Pancreas (tissue), 10 donors: Measurements from ENCODE around the gene MEDAG. TPM values are rescaled to one million over a fixed set of nuclear protein-coding genes. Genes with fewer than 3 reads are reported as not detected.
"Not testable (repeated sequence)": the region's sequence is repeated elsewhere in the genome, so short reads cannot be mapped to it uniquely, and the experiment has no call there.

Source experiments
- ATAC-seq, 4 donors: fragments of 200-7000 bp; cut with Tn5 transposase; one replicate each; pipeline versions ENCODE4 v1.8.0 to v1.9.1; 2020; ENCODE audit warnings: mild to moderate bottlenecking in 4 of 4, moderate library complexity in 4 of 4
- DNase-seq, 6 donors: peaks; one replicate each; pipeline ENCODE4 v3.0.0-alpha.2; 2020
- FAIRE-seq: peaks from 2 replicates; lab custom pipeline; 2012; peaks lifted over from hg19 to GRCh38; lab: Jason Lieb, UNC
- H3K27ac ChIP-seq, 4 donors: fragments of 200-600 bp; sonication (generic); 1 replicate in 3 of 4; 2 replicates in 1 of 4; pipeline versions ENCODE4 v1.5.0 to v1.8.0; 2020
- H3K27me3 ChIP-seq, 4 donors: fragments of 200-600 bp; one replicate each; pipeline ENCODE4 v1.8.0; 2021
- H3K36me3 ChIP-seq, 3 donors: fragments of 200-600 bp; sonication (generic) in 1 of 3; one replicate each; pipeline versions ENCODE4 v1.5.0 to v1.8.0; 2020 to 2021
- H3K4me1 ChIP-seq, 3 donors: fragments of 200-600 bp; one replicate each; pipeline ENCODE4 v1.8.0; 2021
- H3K4me3 ChIP-seq, 4 donors: fragments of 200-600 bp; sonication (generic) in 2 of 4; one replicate each; pipeline versions ENCODE4 v1.5.0 to v1.8.0; 2020 to 2021
- H3K9me3 ChIP-seq, 4 donors: fragments of 200-600 bp; one replicate each; pipeline ENCODE4 v1.8.0; 2021
- whole genome bisulfite sequencing, 2 donors: extraction: QIAGEN DNeasy Blood & Tissue Kit; methylation state at CpG; one replicate each; pipeline ENCODE4 v1.1.7; 2013; 5-methylcytosine and 5-hydroxymethylcytosine counted together
- intact Hi-C, 3 donors: fragments of 100-400 bp; cut with DNase I; formaldehyde crosslinking; loops; one replicate each; pipeline versions ENCODE4 v1.11.1 to v1.14.2; 2022
- polyA plus RNA-seq, 2 donors: library from polyadenylated mRNA; stranded (reverse); fragments of 200-250 nt; gene quantifications; one replicate each; pipeline ENCODE4 v1.2.3, GENCODE V29; 2013
- total RNA-seq, 6 donors: library from RNA; stranded (reverse); fragmentation: NEBNext Ultra II Directional in 4 of 6; extraction: Animal tissue kit (Norgen Biotek cat#: 25700) in 4 of 6; gene quantifications; one replicate each; pipeline versions ENCODE4 v1.2.1 to v1.2.4, GENCODE V29; 2021 to 2023
- TF ChIP-seq, protein P1 (sequence below), 4 donors: fragments of 200-600 bp; sonication (generic) in 3 of 4; IDR thresholded peaks; one replicate each; pipeline versions ENCODE4 v1.5.0 to v1.8.0; 2021; ENCODE audit warnings: antibody characterized with exemption in 4 of 4
- donor health status: healthy with polysubstance abuse.
- donor health status: DM: no; HTN: no; CAD: no; lungs with moderate emphysema.
- donor health status: DM: no; HTN: no; CAD: no.
- donor health status: control.
- donor health status: control.
- donor health status: Bipolar disorder and iron deficiency.
- donor health status: DM: yes; HTN: yes; CAD: no.
- donor health status: DM: no; HTN: no; CAD: no.
- donor health status: DM: no; HTN: no; CAD: no.
- donor health status: DM: yes; HTN: yes; CAD: no.

MEDAG gene
- total and polyA plus RNA-seq, 8 donors, result 0.56 to 6.7 (median 3.7) TPM

DNA sequence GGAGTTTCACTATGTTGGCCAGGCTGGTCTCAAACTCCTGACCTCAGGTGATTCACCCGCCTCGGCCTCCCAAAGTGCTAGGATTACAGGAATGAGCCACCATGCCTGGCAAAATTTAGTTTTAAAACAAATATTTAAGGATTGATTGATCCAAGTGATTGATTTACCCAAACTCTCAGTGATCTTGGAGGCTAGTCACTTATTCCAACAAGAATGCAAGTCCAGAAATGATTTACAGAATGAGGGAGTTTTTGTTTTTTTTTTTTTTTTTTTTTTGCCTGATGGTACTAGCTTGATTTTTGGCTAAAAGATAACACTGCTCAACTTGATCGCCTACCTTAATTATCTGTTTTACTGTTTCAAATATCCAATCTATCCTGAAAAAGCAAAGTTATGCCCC is 20.7 kb downstream of the MEDAG start:
- Histone ChIP-seq H3K4me1 (no peaks in the 10 kb centered on the region), H3K27ac (peak overlapping the region in 2 of 4 donors; percentile 8 to 9), H3K9me3 (no peaks in the 10 kb centered on the region), H3K36me3 (no peaks in the 10 kb centered on the region), H3K4me3 (no peak overlapping the region), H3K27me3 (peaks cover 0 to 2% (median 0%) of the 10 kb centered on the region in 4 donors)
- peak in 1 of 4 donors; percentile 56 for ATAC-seq
- 49 to 59% methylated on average over 3 of the region's 3 CpGs for WGBS, 2 donors
- intact Hi-C loops, result no loop called here
- DNase-seq, result no peak
- no peak for FAIRE-seq
- TF ChIP-seq, protein P1, sequence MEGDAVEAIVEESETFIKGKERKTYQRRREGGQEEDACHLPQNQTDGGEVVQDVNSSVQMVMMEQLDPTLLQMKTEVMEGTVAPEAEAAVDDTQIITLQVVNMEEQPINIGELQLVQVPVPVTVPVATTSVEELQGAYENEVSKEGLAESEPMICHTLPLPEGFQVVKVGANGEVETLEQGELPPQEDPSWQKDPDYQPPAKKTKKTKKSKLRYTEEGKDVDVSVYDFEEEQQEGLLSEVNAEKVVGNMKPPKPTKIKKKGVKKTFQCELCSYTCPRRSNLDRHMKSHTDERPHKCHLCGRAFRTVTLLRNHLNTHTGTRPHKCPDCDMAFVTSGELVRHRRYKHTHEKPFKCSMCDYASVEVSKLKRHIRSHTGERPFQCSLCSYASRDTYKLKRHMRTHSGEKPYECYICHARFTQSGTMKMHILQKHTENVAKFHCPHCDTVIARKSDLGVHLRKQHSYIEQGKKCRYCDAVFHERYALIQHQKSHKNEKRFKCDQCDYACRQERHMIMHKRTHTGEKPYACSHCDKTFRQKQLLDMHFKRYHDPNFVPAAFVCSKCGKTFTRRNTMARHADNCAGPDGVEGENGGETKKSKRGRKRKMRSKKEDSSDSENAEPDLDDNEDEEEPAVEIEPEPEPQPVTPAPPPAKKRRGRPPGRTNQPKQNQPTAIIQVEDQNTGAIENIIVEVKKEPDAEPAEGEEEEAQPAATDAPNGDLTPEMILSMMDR (IDR thresholded peaks at IDR 0.05), result no peak

DNA sequence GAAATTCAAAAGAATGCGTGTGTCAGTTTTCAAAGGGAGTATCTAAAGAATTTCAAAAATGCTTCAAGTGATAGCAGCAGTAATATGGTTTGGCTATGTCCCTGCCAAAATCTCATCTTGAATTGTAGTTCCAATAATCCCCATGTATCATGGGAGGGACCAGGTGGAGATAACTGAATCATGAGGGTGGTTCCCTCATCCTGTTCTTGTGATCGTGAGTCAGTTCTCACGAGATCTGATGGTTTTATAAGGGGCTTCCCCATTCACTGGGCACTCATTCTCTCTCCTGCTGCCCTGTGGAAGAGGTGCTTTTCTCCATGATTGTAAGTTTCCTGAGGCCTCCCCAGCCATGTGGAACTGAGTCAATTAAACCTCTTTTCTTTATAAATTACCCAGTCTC is 21.1 kb downstream of the MEDAG start:
- 53% methylated on average over 3 of the region's 3 CpGs for WGBS, 2 donors
- intact Hi-C loops, H3K9me3 ChIP-seq, H3K36me3 ChIP-seq, H3K27me3 ChIP-seq, H3K27ac ChIP-seq, H3K4me1 ChIP-seq, H3K4me3 ChIP-seq, FAIRE-seq, DNase-seq: not testable (repeated sequence)
- peak in 2 of 4 donors; percentile 23 to 47 for ATAC-seq

DNA sequence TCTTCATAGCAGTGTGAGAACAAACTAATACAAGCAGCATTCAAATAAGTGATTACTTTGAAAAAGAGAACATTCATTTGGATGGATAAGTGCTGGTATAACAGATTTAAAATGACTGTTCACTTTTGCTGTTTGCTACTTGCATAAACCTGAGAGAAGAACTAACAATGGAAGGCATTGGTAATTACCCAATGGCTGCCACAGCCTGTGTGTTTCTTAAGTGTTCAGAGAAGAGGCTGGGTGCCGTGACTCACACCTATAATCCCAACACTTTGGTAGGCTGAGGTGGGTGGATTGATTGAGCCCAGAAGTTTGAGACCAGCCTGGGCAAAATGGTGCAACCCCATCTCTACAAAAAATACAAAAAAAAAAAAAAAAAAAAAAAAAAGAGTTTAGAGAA is 21.5 kb downstream of the MEDAG start:
- 86 to 93% methylated on average over 1 of the region's 1 CpG for WGBS, 2 donors
- Histone ChIP-seq H3K27ac (no peak overlapping the region), H3K27me3 (peaks cover 0 to 2% (median 0%) of the 10 kb centered on the region in 4 donors), H3K36me3 (no peaks in the 10 kb centered on the region), H3K4me1 (no peaks in the 10 kb centered on the region), H3K9me3 (no peaks in the 10 kb centered on the region), H3K4me3 (no peak overlapping the region)
- no peak for ATAC-seq
- intact Hi-C loops, result no loop called here
- FAIRE-seq, result no peak
- TF ChIP-seq, protein P1 (IDR thresholded peaks at IDR 0.05), result no peak
- no peak for DNase-seq

DNA sequence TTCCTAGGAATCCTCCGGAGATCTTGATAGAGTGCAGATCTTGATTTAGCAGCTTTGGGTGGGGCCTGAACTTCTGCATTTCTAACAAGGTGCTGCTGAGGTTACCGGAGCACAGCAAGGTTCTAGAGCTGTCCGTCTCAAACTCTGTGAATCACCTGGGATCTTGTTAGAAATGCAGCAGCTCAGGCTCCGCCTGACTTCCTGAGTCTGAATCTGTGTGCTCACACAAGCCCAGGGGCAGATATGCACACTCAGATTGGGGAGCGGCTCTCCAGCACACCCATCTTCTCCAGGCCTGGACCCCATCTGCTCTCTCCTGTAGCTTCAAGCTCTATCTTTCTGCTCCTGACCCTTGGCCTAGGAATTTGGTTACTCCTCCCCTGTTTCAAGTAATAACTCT is 22.9 kb downstream of the MEDAG start:
- WGBS, 2 donors, result 52 to 61% methylated on average over 5 of the region's 5 CpGs
- no peak for DNase-seq
- FAIRE-seq, result no peak
- no peak for ATAC-seq
- Histone ChIP-seq H3K4me3 (no peak overlapping the region), H3K27ac (no peak overlapping the region), H3K9me3 (no peaks in the 10 kb centered on the region), H3K36me3 (no peaks in the 10 kb centered on the region), H3K27me3 (peaks cover 0 to 2% (median 0%) of the 10 kb centered on the region in 4 donors), H3K4me1 (no peaks in the 10 kb centered on the region)
- TF ChIP-seq, protein P1 (IDR thresholded peaks at IDR 0.05), result no peak
- intact Hi-C loops, result no loop called here

DNA sequence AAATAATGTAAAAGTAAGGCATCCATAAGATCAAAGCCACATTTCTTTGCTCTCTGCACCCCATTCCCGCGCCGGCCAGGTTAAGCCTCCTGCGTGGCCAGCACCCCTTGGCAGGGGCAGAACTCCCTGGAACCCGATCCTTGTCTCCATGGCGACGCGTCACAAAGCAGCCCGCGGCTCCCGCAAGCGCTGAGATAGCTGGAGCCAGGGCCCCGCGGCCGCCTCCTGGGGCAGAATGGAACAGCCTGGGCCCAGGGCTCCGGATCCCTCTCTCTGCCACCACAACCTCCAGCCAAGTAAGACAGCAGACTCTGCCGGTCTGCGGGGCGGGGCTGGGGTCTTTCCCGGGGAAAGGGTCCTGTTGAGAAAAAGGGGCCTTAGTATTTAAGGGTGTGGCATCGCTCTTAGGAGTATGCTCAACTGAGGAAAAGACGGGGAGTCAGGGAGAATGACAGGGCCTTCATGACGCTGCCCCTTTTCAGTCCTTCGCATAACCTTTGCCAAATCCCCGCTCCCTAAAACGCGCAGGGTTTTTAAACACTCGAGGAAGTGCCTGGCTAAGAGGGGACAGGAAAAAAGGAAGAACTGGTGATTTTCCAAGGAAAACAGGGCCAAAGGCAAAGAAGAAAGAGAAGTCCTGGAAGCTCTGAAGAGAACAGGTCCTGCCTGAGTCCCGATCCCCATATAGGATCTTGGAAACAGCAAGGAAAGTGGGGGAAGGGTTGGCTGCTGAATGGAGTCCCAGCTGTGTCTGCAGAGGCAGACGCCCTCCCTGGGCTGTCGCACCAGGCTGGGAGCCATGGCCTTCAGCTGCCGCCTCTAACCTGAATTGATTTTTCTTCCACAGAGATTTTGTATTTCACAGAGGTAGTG is 26.6 kb downstream of the MEDAG start, which contains the start of gene TEX26:
TSS of gene TEX26 (plus strand) at position 176 of the 873 bp plus-strand sequence. CDS start at position 236, 60 bp downstream.
- H3K4me3 ChIP-seq, result no peak within 1 kb of the TSS
- TF ChIP-seq, protein P1 (IDR thresholded peaks at IDR 0.05), result no peak
- ATAC-seq (peak in 2 of 4 donors; percentile 19 to 20), DNase-seq (no peak), FAIRE-seq (no peak)
- H3K9me3 ChIP-seq, result no peaks in the 10 kb centered on the region
- H3K4me1 ChIP-seq, result no peaks in the 10 kb centered on the region
- 34 to 36% methylated on average over 32 of the region's 32 CpGs for WGBS, 2 donors
- H3K27ac ChIP-seq, result no peak within 1 kb of the TSS
- intact Hi-C loops, result no loop called here
- H3K27me3 ChIP-seq, result peaks cover 0 to 2% (median 0%) of the 10 kb centered on the region in 4 donors
- H3K36me3 ChIP-seq, result no peaks in the 10 kb centered on the region
